T47D (cell line): ENCODE measurements around the gene SELP.

ENCODE experiments used
- DNase-seq, 2 experiments: peaks; one replicate each; pipeline versions ENCODE4 v3.0.0 to v3.0.0-alpha.2; 2011 to 2012; ENCODE audit warnings: low read depth in 1 of 2, low spot score in 1 of 2
- JUND ChIP-seq: IDR thresholded peaks from 2 replicates; pipeline ENCODE4 v1.6.1; 2012; ENCODE audit warnings: low read depth
- in situ Hi-C: cut with HindIII; loops from 2 replicates; pipeline ENCODE4 v1.10.0; 2016; ENCODE audit warnings: low sequenced_read_pairs, low pct_unique_long_range_greater_than_20kb

SELP gene

DNA sequence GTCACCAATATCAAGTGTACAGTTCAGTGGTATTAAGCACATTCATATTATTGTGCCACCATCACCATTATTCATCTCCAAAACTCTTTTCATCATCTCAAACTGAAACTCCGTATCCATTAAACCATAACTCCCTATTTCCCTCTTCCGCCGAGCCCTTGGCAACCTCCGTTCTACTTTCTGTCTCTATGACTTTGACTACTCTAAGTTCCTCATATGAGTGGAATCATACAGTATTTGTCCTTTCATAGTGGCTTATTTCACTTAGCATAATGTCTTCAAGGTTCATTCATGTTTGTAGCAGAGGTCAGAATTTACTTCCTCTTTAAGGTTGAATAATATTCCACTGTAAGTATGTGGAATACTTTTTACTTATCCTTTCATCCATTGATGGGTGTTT, 21.7 kb downstream of the SELP start:
- in situ Hi-C loops: no loop called here
- TF ChIP-seq JUND: no peak
- DNase-seq: no peak

DNA sequence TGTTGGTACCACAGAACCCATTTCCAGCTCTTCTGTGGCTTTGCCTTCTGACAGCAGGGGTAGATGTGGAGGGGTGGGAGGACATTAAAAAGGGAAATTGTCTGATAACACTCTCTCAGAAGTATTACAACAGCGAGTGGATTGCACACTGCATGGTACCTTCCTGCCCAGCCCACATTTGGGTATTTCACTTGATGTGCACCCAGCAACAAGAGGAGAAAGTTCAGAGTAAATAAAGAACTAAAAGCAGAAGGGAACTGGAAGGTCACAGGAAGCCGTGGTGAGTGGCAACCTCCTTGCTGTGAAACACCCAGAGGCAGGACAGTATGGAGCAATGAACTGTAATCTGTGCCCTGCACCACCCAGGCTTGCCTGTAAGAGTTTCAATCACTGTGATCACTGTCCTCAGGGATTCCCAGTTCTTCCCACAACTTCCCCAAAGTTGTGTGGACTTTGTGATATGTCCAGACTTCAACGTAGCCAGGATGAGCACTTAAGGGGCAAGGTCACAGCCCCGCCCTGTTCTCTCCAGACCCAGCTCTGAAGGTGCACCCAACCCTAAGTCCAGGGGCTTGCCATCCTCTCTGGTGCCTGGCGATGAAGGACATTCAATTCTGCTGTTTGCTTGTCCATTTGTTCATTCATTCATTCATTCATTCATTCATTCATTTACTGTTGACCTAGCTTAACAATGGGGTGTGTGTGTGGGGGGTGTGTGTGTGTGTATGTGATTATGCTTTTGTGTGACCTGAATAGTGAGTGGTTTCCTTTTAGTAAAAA, 25.0 kb downstream of the SELP start:
- in situ Hi-C loops: no loop called here
- no peak for DNase-seq
- no peak for TF ChIP-seq JUND

DNA sequence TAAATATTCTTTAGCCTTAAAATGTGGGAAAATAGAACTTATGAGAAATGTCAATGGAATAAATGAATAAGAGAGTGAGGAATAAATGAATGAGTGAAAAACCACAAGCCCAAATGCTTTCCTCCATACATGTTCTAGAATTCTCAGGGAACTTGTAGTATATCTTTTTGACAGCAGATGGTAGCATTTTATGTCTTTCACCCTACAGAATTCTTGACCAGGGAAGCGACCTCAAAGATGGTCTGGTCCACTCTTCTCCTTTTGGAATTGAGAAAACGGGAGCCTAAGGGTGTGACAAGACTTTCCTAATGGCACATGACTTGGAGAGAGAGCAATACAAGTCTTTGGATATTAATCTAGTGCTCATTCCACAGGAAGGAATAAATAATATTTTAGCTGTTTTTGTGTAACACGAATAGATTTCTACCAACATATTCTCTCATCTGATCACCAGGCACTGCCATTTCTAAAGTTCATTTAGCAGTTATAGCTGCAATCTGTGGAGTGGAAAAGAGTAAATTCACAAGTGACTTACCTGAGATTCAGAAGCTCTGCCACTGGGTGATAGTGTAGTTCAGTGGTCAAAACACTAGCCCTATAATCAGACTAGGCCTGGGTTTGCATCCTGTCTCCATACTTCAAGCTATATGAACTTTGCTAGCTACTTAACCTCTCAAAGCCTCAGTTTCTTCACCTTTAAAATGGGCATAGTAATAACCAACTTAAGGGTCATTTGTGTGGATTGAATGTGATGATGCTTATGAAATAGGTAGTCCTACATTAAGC, 28.6 kb downstream of the SELP start:
- peak; percentile 27 to 64 for DNase-seq
- in situ Hi-C loops: no loop called here
- TF ChIP-seq JUND: no peak

DNA sequence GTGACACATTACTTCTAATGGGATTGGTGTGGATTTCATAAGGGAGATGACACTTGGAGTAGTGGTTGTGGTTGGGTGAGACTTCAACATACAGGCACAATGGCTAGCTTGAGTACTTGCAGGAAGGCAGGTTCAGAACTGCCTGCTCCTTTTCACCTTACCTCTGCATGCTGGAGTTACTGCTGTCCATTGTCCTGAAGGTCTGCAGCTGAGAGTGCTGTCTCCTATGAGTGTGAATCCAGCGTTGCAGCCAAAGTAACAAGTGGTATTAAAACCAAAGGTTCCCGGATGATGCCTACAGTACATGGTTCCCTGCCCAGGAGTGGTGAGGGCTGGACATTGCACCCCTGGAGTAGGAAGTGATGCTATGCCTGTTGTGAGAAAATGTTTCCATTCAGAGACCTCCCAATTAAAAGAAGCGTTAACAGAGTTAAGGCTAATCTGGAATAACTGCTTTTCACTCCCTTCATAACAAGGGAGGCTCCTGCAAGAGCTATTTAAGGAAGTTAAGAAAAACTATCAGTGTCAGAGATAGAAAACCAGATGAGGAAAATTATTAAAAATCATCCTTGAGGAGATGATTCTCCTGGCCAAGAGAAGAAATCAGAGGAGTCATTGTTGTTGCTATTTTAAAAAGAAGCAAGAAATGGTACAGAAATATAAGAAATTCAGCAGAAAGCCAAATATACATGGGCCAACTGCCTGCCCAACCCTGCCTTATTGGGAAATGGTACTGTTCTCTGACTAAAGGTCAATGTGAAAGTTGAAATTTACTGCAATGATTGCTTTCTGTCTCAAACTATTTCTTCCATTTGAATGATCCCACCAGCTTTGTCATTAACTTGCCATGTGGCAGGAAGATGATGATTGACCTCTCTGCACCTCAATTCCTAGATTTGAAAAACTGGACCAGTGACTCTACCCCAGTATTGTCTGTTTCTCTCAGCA, 33.9 kb downstream of the SELP start:
- TF ChIP-seq JUND: no peak
- in situ Hi-C loops: no loop called here
- DNase-seq: peak; percentile 43 to 76

DNA sequence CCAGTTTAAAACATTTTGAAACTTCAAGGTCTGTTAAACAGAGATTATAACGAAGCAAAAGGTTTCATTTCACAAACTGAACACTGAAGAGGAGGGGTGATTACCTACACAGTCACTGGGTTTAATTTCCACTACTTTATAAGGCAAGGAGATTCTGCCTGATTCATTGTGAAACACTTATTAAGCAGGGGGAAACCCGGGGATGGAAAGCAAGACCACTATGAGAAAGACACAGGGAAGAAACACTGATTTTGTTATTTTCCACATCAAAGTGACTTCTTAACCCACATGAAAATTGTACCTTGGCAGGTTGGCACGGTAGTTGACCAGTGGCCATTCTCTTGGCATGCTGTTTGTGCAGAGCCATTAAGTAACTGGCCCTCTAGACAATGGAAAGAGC, 35.5 kb downstream of the SELP start:
- in situ Hi-C loops: no loop called here
- TF ChIP-seq JUND: no peak
- no peak for DNase-seq

DNA sequence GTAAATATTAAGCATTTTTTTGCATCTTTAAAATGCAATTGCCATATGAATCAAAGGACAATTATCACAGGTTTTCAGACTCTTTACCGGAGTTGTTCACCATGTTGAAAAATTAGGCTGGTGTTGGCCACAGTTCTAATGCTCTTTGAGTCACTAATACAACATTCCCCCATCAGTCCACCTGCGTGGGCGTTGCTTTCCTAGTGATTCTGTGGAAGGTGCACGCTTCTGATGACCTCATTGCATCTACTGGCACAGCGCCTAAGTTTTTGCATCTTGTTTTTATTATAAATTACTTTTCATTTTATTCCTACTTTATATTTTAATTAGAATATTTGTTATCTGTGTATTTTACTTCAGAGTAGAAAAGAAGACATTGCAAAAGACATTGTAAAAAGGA, 39.0 kb downstream of the SELP start:
- in situ Hi-C loops: no loop called here

DNA sequence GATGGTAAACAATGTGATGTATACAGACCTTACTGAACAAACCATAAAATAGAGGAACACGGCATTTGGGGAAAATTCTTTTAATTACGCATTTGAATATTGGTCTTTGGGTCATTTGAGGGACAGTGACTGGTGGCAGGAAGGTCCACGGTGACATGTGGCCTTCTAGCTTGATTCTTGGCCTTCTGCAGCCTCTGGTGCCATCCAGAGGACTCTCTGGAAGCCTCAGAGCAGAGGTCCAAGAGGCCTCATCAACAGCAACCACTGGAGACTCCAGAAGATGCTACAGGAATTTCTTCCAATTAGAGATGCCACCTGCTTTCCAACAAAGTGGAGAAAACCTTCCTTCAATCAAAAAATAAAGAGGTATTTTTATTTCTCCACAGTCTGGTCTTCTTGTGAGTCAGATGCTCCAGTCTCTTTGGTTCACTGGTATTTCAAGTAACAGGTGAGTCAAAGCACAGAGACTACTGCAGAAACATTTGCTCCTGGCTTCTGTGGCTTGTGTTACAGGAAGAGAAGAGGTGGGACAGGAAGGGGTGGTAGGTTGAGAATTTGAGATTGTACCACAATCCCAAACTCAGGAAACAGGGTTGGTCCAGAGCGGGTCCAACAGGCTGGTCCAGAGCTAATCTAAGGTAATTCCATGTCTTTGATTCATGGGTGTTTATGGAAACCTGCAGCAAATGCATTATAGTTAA, 41.0 kb downstream of the SELP start:
- no peak for DNase-seq
- in situ Hi-C loops: no loop called here
- TF ChIP-seq JUND: no peak

More for the DNA sequence above, 39.0 kb downstream of the SELP start:
- no peak for DNase-seq
- TF ChIP-seq JUND: no peak

DNA sequence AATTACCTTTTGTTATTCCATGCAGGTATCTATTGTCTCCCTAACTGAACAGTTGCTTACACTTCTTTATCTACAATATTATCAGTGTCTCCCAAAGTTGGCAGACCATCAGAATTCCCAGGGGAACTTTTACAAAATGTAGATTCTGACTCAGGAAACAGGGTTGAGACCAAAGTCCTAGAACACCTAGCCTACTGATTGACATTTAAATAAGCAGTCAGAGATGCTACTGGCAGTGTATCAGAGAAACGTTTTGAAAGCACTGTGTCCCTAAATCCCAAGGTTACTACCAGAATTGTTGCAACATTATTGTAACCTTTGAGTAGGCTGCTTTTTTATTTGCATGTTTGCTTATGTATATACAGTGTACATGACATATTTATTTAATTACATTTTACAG, 41.8 kb downstream of the SELP start:
- in situ Hi-C loops: no loop called here
- no peak for DNase-seq
- TF ChIP-seq JUND: no peak

DNA sequence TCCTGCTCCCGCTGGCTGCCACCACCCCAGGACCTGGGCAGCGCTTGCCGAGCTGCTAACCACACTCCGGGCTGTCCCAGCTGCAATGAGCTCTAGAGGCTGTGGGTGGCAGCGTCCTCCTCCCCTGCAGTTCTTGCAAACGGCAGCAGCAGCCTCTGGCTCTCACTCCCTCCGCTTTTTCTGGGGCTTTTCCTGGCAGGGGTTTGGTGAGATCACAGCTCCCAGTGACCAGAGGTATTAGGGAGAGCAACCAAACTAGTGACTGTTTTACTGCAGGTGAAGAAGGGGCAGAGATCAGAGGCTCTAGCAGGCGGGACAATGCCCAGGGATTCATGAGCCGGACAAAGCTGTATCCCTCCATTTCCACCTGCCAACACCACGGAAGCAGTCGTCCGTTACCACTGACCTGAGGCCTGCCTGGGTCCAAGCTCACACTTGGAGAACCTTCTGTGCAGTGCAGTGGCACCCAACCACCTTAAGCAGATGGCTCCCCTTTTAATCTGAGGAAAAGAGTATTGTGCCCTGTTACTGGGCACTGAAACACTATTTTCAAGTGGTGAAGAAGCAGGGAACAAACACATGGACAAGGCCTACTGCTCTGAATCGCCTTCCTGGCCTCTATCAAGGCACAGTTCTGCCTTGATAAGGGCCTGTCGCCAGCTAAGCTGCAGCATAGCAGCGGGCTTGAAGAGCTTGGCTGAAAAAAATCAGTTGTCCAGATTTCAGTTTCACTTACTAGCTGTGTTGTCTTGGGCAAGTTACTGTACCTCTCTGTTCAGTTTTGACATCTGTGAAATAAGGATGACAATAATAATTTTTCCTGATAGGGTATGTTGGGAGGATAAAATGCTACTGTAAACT, 43.3 kb downstream of the SELP start, which contains the start of gene F5:
F5 (minus strand) TSS at position 87 of the 861 bp plus-strand sequence. CDS start 95 bp downstream, outside the sequence.
- TF ChIP-seq JUND: no peak
- in situ Hi-C loops: no loop called here
- peak; percentile 77 to 83 for DNase-seq

DNA sequence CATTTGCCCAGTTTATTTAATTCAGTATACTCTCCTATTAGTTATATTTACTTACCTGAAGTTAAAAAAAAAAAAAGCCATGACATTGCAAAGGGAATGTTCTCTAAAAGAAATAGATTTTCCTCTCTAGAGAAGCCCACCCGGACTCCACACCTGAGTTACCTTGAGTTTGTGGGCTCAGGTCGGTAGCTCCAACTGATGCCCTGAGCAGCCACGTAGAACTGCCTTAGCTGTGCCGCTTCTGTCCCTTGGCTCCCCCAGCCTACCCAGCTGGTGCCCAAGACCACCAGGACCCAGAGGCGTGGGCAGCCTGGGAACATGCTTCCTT, 43.9 kb downstream of the SELP start:
- no peak for DNase-seq
- TF ChIP-seq JUND: no peak

DNA sequence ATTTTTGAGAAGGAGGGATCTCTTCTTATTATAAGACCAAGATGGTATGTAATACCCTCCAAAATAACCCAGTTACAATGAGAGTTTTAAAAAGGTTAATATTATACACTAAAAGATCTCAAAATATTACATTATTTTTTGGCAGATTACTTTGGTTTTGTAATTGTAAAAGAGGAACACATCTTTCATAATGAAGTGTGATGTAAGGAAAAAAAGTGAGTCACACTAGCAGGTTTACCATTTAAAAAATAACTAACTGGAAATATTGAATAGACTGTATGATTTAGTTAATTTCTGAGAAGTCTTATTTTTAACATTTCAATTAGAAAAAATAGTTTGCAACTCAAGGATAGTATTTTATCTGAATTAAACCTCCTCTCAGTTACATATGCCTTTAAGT, 44.7 kb downstream of the SELP start:
- no peak for TF ChIP-seq JUND
- no peak for DNase-seq
- in situ Hi-C loops: no loop called here

More for the DNA sequence above, 43.9 kb downstream of the SELP start:
- in situ Hi-C loops: no loop called here
